ENCODE measurements around the gene CD300LB.

Gene CD300LB

GRCh38 chr17:74531231-74531761, at the start of gene CD300LB:
Gene CD300LB (minus strand): TSS chr17:74531475. CDS start chr17:74531350, 125 bp downstream.
- in situ Hi-C loops (cut with HindIII; ENCODE audit: low sequenced_read_pairs), result no loop called here

DNA sequence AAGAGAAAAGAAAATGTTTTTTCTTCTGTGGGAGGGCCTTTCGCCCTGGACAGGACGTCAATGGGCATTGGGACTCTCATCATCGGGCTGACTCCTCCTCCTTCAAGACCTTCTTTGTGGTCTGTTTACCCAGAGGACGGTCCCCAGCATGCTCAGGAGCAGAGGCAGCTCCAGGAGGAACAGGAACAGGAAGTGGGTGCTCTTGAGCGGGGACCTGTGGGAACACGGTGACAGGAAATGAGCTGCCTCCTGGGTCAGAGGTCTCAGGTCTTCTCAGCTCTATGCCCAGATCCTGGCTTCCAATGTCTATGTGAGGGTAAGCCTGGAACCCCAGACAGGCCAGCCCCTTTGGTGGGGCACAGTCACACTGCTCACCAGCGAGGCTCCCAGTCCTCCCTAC, 48.6 kb upstream of the CD300LB start:
- in situ Hi-C loops (cut with HindIII; ENCODE audit: low sequenced_read_pairs), result no loop called here

DNA sequence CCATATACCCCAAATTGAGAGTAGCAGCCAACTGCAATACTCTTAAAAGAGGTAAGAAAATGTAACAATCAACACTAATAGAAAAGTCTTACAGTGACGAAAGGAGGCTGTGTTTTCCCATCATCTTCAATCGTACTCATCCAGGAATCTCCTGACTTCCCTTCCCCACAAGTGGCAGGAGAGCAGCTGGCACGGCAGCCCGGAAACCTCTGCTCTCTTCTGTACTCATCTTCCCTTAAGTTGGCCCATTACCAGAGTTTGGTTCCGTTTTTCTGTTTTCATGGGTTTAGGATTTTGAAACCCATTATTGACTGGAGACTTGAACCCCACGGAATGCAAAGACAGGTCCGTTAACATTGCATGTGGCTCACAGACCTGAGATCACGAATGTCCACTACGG, 47.7 kb upstream of the CD300LB start:
- in situ Hi-C loops (cut with HindIII; ENCODE audit: low sequenced_read_pairs), result no loop called here

GRCh38 chr17:74574489-74575142, 43.3 kb upstream of the CD300LB start:
- in situ Hi-C loops (cut with HindIII; ENCODE audit: low sequenced_read_pairs), result loop anchor here (5.0 kb wide), 1 partner anchor 43 kb away; no protein-coding TSS in a partner anchor

DNA sequence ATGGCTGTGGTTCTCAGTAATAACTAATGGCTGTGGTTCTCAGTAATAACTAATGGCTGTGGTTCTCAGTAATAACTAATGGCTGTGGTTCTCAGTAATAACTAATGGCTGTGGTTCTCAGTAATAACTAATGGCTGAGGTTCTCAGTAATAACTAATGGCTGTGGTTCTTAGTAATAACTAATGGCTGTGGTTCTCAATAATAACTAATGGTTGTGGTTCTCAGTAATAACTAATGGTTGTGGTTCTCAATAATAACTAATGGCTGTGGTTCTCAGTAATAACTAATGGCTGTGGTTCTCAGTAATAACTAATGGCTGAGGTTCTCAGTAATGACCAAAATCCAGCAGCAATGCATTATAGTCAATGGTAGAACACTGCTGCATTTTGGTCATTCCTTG, 42.4 kb upstream of the CD300LB start:
- in situ Hi-C loops (cut with HindIII; ENCODE audit: low sequenced_read_pairs), result loop anchor here (5.0 kb wide), 1 partner anchor 44 kb away; no protein-coding TSS in a partner anchor

- in situ Hi-C loops (cut with HindIII; ENCODE audit: low sequenced_read_pairs), result loop anchor here (5.0 kb wide), 1 partner anchor 44 kb away; no protein-coding TSS in a partner anchor
These were observed 41.9 kb upstream of the CD300LB start for GRCh38 chr17:74573169-74573568.

GRCh38 chr17:74571621-74572270, 40.5 kb upstream of the CD300LB start:
- in situ Hi-C loops (cut with HindIII; ENCODE audit: low sequenced_read_pairs), result loop anchor here (5.0 kb wide), 1 partner anchor 46 kb away; no protein-coding TSS in a partner anchor

DNA sequence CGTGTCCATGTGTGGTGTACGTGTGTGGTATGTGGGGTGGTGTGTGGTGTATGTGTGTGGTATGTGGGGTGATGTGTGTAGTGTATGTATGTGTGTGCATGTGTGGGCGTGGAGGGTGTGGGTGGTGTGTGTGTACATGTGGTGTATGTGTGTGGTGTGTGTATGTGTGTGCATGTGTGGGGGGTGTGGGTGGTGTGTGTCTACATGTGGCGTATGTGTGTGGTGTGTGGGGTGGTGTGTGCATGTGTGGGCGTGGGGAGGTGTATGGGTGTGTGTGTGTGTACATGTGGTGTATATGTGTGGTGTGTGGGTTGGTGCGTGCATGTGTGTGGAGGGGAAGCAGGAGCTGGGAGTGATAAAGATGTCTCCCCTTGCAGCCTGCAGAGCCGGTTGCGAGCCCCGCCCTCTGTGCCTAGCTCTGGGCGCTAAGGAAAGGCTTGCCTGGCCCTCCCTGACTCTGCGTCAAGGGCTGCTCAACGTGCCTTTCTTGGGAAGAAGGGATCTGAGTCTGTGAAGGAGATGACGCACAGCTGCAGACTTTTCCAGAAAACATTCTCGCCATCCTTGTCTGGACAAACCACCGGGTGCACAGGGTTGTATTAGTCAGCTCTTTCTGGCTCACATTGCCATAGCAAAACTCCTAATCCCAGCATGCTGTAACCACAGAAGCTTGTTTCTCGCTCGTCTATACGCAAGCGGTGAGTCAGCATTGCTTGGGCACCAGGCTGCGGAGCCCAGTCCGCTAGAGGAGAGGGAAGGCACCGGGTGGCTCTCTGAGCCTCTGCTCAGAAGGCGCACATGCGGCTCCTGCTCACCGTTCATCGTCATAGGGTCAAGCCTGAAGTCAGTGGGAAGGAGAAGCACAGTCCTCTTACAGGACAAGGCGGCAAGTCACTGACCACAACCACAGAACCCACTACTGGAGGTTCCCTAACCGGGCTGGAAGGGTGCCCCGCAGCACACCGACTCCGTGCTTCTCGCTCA, 38.0 kb upstream of the CD300LB start:
- in situ Hi-C loops (cut with HindIII; ENCODE audit: low sequenced_read_pairs), result loop anchor here (5.0 kb wide), 1 partner anchor 48 kb away; no protein-coding TSS in a partner anchor

GRCh38 chr17:74568106-74568873, 37.0 kb upstream of the CD300LB start:
- in situ Hi-C loops (cut with HindIII; ENCODE audit: low sequenced_read_pairs), result no loop called here

DNA sequence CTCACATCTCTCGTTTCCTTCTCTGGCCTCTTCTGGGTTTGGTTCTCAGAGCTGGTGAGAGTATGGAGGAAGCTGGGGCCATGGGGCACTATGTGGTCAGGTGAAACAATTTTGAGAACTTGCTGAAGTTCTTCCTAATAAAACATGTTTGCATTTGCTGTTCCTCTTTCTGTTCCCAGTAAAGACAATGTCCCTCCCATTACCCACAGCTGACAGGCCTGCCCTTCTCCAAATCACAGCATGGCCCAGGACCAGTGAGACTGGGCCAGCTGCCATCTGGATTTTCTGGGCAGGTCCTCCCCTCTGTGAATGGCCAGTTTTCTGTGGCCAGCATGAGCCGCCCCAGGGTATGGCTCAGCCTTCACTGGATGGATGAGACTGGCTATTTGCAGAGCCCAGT, 36.1 kb upstream of the CD300LB start, which contains the start of gene CD300H:
TSS of gene CD300H (minus strand) at position 113 of the 400 bp plus-strand sequence.
- in situ Hi-C loops (cut with HindIII; ENCODE audit: low sequenced_read_pairs), result no loop called here

DNA sequence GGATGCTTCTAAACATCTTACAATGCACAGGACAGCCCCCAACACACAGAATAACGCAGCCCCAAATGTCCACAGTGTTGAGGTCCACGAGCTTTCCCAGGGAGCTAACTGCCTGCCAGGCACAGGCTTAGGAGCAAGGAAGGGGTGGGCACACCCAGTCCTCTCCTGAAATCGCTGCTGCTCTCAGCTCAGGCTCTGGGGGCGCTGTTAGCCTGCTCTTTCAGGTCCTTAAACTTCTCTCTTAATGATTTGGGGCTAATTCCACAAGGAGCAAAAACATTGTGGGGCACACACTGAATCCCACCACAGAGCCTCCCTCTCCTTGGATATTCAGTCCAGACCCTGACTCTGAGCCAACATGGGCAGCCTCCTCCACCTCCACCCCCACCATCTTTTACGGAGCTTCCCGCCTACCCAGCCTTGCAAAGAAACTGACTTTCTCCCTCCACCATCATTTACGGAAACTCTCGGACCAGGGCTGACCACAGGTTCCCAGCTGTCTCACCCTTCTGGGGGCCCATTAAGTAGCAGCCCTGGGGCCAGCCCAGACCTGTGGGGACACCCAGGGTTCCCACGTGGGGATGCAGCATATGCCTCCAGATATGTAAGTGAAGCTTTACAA, 35.0 kb upstream of the CD300LB start:
- in situ Hi-C loops (cut with HindIII; ENCODE audit: low sequenced_read_pairs), result no loop called here

- in situ Hi-C loops (cut with HindIII; ENCODE audit: low sequenced_read_pairs), result no loop called here
These were observed 33.9 kb upstream of the CD300LB start for GRCh38 chr17:74565126-74565525.

DNA sequence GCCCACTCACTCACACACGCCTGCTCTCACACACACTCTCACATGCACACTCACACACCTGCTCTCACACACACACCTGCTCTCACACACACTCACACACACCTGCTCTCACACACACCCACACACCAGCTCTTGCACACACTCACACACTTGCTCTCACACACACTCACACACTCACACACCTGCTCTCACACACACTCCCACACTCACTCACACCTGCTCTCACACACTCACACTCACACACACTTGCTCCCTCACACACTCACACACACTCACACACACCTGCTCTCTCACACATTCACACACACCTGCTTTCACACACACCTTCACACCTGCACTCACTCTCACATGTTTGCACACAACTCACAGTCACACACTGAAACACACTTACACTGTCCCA, 32.1 kb upstream of the CD300LB start:
- in situ Hi-C loops (cut with HindIII; ENCODE audit: low sequenced_read_pairs), result no loop called here

- in situ Hi-C loops (cut with HindIII; ENCODE audit: low sequenced_read_pairs), result no loop called here
These were observed 30.3 kb upstream of the CD300LB start for GRCh38 chr17:74561586-74561985.

DNA sequence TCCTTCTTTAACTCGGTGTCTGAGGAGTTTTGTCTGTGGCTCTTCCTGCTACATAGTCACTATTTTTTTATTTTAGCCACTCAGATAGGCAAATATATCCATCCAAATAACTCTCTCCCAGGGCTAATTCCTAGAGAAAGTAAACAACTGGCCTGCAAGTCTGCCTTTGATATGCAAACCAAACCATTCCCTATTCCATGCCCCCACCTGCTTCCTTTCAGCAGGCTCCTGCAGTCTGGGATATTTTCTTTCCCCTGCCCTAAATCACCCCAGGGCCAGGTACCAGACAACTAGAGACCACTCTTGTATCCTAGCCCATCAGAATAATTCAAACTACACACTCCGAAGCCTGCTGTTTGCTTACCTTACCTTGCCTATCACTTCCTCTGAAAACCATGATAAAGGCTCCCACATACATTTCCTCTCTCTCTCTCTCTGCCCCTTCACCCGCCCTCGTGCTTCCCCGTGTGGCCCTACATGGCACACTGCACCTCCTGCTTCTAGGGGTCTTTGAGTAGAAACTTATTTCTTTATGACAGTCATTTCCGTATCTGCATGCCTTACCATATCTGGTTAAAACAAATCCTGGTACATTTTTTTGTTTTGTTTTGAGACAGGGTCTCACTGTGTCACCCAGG, 27.7 kb upstream of the CD300LB start:
- in situ Hi-C loops (cut with HindIII; ENCODE audit: low sequenced_read_pairs), result loop anchor here (5.0 kb wide), 1 partner anchor 77 kb away; no protein-coding TSS in a partner anchor

- in situ Hi-C loops (cut with HindIII; ENCODE audit: low sequenced_read_pairs), result loop anchor here (5.0 kb wide), 1 partner anchor 76 kb away; no protein-coding TSS in a partner anchor
These were observed 27.1 kb upstream of the CD300LB start for GRCh38 chr17:74558402-74558801.

GRCh38 chr17:74555427-74555940, 24.2 kb upstream of the CD300LB start:
- in situ Hi-C loops (cut with HindIII; ENCODE audit: low sequenced_read_pairs), result loop anchor here (5.0 kb wide), 1 partner anchor 73 kb away; no protein-coding TSS in a partner anchor

- in situ Hi-C loops (cut with HindIII; ENCODE audit: low sequenced_read_pairs), result loop anchor here (5.0 kb wide), 1 partner anchor 73 kb away; no protein-coding TSS in a partner anchor
These were observed 23.6 kb upstream of the CD300LB start for GRCh38 chr17:74554909-74555308.

Data from endothelial cell of hepatic sinusoid (primary cell).